Measurements from ENCODE around the gene NAV2. TPM values are rescaled to one million over a fixed set of nuclear protein-coding genes. Genes with fewer than 3 reads are reported as not detected.

NAV2 gene
- total RNA-seq, 1 experiment from 2014 or later = 2.1 TPM

- Histone ChIP-seq H3K4me2 (ENCODE audit: low read length) (no peak overlapping the region), H3K27ac (ENCODE audit: low read depth, low read length) (no peak overlapping the region), H2AFZ (ENCODE audit: low read depth, low read length, poor library complexity, severe bottlenecking) (no peak overlapping the region), H3K4me1 (ENCODE audit: control insufficient read depth in 1 of 2, insufficient read depth in 2 of 2, low read length in 2 of 2) (peaks cover 0 to 3% of the 10 kb centered on the region in 2 experiments; a peak in 1 of 4 replicates), H4K20me1 (ENCODE audit: insufficient read depth) (no peaks in the 10 kb centered on the region), H3K9me2 (ENCODE audit: insufficient read depth) (no peaks in the 10 kb centered on the region), H3K9me3 (ENCODE audit: control insufficient read depth in 1 of 2, insufficient read depth in 1 of 2, low read depth in 1 of 2, low read length in 2 of 2) (no peaks in the 10 kb centered on the region), H3K4me3 (replicated peaks in 1 of 2; ENCODE audit: low read depth in 1 of 2, low read length in 2 of 2) (no peak overlapping the region), H3K9ac (ENCODE audit: low read length) (no peak overlapping the region), H3K27me3 (ENCODE audit: insufficient read depth, low read length) (peaks cover 17% of the 10 kb centered on the region; the same call in 1 of the 2 replicates), H3K36me3 (ENCODE audit: control insufficient read depth in 1 of 2, insufficient read depth in 2 of 2, low read length in 2 of 2) (no peaks in the 10 kb centered on the region), H3K79me2 (ENCODE audit: insufficient read depth, low read length) (no peaks in the 10 kb centered on the region)
- no TSS peak for BruUV-seq (replicated peaks)
- ChIA-PET POLR2A (no interaction called here), RAD21 (ENCODE audit: low non-redundant PET in 1 of 2, low total read pairs in 2 of 2, uncharacterized antibody in 2 of 2, unreplicated experiment in 2 of 2) (no interaction called here), CTCF (interaction anchor here (1.3 kb wide), 1 partner anchor 10 kb away, joined by 3 read pairs; no protein-coding TSS in a partner anchor)
- no peak for TF ChIP-seq POLR2A (IDR thresholded peaks at IDR 0.05; ENCODE audit: borderline replicate concordance, extremely low read depth, insufficient read depth, insufficient read length)
- intact Hi-C loops (cut with micrococcal nuclease) = no loop called here
- DNase-seq (ENCODE audit: low read depth, low spot score) (no peak), ATAC-seq (no peak)
Measured at GRCh38 chr11:19913893-19914249, 201.2 kb downstream of the NAV2 start.

- H3K36me3 ChIP-seq (ENCODE audit: control insufficient read depth in 1 of 2, insufficient read depth in 2 of 2, low read length in 2 of 2) = no peaks in the 10 kb centered on the region
- no peak overlapping the region for H3K4me3 ChIP-seq (replicated peaks in 1 of 2; ENCODE audit: low read depth in 1 of 2, low read length in 2 of 2)
- no peaks in the 10 kb centered on the region for H3K9me2 ChIP-seq (ENCODE audit: insufficient read depth)
- POLR2A ChIA-PET = no interaction called here
- no peaks in the 10 kb centered on the region for H3K9me3 ChIP-seq (ENCODE audit: control insufficient read depth in 1 of 2, insufficient read depth in 1 of 2, low read depth in 1 of 2, low read length in 2 of 2)
- CTCF ChIA-PET = no interaction called here
- H2AFZ ChIP-seq (ENCODE audit: low read depth, low read length, poor library complexity, severe bottlenecking) = no peak overlapping the region
- BruUV-seq (replicated peaks) = no TSS peak
- intact Hi-C loops (cut with micrococcal nuclease) = no loop called here
- H3K27me3 ChIP-seq (ENCODE audit: insufficient read depth, low read length) = peaks cover 17% of the 10 kb centered on the region; the same call in 1 of the 2 replicates
- no peak overlapping the region for H3K4me2 ChIP-seq (ENCODE audit: low read length)
- RAD21 ChIA-PET (ENCODE audit: low non-redundant PET in 1 of 2, low total read pairs in 2 of 2, uncharacterized antibody in 2 of 2, unreplicated experiment in 2 of 2) = no interaction called here
- H3K79me2 ChIP-seq (ENCODE audit: insufficient read depth, low read length) = no peaks in the 10 kb centered on the region
- H3K27ac ChIP-seq (ENCODE audit: low read depth, low read length) = no peak overlapping the region
- ATAC-seq = no peak
- no peak overlapping the region for H3K9ac ChIP-seq (ENCODE audit: low read length)
- H3K4me1 ChIP-seq (ENCODE audit: control insufficient read depth in 1 of 2, insufficient read depth in 2 of 2, low read length in 2 of 2) = peaks cover 0 to 11% of the 10 kb centered on the region in 2 experiments; a peak in 1 of 4 replicates
- TF ChIP-seq POLR2AphosphoS5 (IDR thresholded peaks at IDR 0.05; ENCODE audit: low read depth, low read length) = no peak
- no peak for TF ChIP-seq SRF (IDR thresholded peaks at IDR 0.05; ENCODE audit: low read depth)
- no peak for TF ChIP-seq ZFX (IDR thresholded peaks at IDR 0.05)
- TF ChIP-seq CEBPB (IDR thresholded peaks at IDR 0.05; ENCODE audit: low read depth) = no peak
- TF ChIP-seq TCF7L2 (IDR thresholded peaks at IDR 0.05; ENCODE audit: borderline replicate concordance, extremely low read depth, insufficient read depth, insufficient read length) = no peak
- no peak for TF ChIP-seq ATF3 (IDR thresholded peaks at IDR 0.05)
- no peak for TF ChIP-seq ZNF274 (IDR thresholded peaks at IDR 0.05; ENCODE audit: low read depth, low read length)
- no peak for TF ChIP-seq YY1 (IDR thresholded peaks at IDR 0.05; ENCODE audit: extremely low read depth, insufficient replicate concordance, low read depth, low read length)
- DNase-seq (ENCODE audit: low read depth, low spot score) = no peak
- no peaks in the 10 kb centered on the region for H4K20me1 ChIP-seq (ENCODE audit: insufficient read depth)
Measured at GRCh38 chr11:19915808-19916207, 203.2 kb downstream of the NAV2 start.

All from HCT116 (cell line).